GM18868 (cell line): Measurements from ENCODE around the gene OXSM.

Source experiments
- ATAC-seq: cut with Tn5 transposase; IDR thresholded peaks from one replicate; pipeline ENCODE4 v1.9.1; 2021; ENCODE audit warnings: mild to moderate bottlenecking, moderate library complexity; ENCODE audit not compliant: unreplicated experiment

Gene OXSM

DNA sequence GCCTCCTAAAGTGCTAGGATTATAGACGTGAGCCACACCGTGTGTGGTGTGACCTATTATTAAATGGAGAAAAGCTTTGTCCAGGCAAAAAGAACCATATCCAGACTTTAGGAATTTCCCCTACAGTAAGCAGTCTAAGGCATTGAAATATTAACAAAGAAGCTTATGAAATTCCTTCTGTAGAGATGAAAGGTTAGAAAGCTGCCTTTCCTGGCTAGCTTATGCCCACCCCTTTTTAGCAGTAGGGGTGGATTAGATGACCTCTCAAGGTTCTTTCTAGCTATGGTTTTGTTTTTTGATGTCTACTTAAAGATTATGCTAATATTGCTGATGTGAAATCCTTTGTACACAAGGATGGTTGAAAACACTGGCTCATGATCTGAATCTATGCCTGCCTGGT lies 13.9 kb downstream of the OXSM start:
- ATAC-seq: no peak

DNA sequence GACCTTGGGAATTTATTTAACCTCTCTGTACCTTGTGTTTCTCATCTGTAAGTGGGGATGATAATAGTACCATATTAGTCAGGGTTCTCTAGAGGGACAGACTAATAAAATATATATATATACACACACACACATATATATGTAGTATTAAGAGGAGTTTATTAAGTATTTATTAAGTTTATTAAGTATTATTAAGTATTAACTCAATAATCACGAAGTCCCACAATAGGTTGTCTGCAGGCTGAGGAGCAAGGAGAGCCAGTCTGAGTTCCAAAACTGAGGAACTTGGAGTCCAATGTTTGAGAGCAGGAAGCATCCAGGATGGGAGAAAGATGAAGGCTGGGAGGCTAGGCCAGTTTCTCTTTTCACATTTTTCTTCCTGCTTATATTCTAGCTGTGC lies 14.8 kb downstream of the OXSM start:
- no peak for ATAC-seq

DNA sequence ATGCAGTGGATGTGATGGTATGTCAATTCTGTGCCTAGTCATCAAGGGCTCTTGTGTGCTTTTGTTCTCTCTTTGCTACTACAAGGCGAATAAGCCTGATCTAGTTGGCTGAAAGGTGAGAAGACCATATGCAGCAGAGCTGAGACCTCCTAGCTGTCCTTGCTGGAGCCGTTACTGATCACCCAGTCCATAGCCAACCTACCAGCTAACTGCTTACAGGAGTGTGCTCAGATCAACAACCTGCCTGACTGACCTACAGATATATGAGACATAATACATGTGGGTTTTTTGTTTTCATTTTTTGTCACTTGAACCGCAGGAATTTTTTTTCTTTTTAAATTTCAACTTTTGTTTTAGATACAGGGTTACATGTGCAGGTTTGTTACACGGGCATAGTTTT lies 22.8 kb downstream of the OXSM start:
- no peak for ATAC-seq

DNA sequence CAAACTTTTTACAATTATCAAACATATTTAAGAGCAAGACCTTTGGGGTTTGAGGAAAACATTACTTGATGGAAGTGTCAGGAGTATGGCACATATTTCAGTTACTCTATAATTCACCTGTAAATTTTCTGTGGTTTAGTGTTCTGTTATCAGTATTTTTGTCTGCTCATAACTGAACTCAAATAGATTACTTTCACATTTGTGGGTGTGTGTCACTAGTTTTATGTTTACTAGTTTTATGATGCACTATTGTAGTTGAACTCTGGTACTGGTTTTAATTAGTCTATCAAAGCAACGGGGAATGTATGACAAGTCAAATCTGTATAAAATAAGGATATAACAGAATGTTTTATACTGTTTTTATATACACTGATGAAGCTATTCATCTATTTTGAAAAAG lies 27.2 kb downstream of the OXSM start:
- ATAC-seq: peak; percentile 71

DNA sequence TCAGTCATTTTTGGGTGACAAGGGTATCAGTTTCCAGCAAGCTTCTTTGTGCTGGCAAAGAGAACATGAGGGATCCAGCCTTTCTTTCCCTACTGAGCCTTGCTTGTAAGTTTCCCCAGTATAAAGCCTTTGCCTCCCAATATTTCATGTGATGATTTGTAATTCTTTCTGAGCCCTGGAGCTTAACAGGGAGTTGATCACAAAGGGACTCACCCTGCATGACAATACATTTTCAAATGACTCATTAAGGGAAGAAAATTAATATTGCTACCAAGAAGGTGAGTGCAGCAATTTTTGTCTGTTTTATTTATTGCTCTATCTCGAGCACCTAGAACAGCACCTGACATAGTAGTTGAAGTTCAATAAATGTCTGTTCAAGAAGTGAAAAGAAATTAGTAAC lies 27.7 kb downstream of the OXSM start:
- peak; percentile 32 for ATAC-seq

DNA sequence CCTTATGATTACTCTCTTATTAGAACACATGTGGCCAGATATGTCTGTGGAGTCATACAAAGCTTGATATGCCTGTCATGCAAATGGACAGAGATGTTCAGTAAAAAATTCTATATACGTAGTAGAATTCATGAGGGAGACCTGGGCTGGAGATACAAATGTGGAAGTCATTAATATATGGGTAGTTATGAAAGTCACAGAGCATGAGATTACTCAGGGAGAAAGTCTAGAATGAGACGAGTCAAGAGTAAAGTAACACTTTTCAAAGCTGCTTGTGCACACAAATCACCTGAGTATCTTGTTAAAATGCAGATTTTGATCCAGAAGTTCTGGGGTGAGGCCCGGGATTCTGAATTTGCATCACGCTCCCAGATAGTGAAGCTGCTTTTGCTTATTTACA lies 28.4 kb downstream of the OXSM start:
- peak; percentile 56 for ATAC-seq

DNA sequence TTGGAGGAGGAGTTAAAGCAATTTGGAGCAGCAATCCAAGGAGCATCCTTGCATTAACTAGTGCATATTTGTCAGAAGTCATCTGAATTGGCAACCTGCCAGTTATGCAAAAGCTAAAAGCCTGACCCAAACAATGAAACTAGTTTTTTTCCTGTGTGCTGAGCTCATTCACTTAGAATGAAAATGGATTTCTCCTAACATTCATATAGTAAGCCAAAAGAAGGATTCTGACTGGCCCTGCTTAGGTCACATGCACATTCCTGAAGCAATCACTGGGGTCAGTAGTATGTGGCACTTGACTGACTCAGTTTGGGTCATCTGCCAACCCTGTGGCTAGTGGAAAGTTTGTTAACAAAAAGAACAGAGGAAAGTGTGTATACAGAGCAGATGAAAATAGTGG lies 30.5 kb downstream of the OXSM start:
- no peak for ATAC-seq

DNA sequence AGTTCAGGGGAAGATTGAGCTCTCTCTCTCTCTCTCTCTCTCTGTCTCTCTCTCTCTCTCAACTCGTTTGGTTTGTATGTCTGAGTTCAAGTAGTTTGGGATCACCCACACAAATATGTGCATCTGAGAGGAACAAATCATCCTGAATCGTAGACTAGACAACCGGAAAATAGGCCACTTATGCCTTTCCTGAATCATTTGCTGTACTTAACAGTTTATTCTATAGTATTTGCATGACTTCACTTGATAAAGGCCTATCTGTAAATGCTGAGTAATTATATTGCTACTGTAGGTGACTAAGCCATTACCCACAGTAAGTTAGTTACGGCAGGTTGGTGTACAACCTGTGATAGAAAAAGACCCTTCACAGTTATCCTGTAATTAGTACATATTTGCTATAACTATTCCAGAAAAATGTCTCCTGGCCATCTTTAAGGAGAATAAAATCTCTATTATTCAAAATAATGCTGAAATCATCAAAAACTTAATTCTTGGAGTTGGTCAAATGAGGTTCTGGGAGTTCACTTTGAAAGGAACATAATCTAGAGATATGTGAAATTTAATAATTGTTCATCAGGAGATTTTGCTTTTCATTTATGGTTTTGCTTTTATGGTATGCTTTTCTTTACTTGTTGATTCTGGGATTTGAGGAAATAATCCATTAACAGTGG lies 31.1 kb downstream of the OXSM start:
- ATAC-seq: no peak

DNA sequence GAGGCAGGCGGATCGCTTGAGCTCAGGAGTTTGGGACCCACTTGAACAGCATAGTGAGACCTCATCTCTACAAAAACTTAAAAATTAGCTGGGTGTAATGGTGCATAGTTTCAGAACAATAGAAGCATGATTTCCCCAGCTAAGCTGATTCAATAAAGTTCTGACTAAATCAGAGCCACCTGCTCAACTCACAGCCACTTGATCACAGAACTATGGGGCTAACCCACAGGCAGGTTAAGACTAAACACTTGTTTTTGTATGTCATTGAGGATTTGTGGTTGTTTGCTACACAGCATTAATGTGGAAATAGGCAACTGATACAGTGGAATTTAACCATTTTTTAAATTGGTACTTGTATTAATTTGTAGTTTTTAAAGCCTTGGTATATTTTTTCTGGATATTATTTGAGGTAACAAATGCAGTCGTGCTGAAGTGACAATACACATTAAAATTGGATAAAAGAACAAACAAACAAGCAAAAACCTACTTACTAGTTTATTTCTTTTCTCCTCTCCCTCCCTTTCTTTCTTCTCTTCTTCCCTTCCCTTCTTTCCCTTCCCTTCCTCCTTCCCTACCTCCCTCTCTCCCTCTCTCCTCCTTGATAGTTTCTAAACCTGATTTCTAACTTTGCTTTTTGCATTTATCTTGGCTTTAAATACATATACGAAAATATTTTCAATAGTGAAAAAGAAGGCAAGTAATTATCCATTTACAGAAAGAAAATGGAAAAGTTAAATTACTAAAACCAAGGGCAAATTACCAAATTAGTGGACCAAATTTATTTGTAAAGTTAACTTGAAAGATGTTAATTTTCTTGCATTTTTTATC lies 32.1 kb downstream of the OXSM start:
- no peak for ATAC-seq

DNA sequence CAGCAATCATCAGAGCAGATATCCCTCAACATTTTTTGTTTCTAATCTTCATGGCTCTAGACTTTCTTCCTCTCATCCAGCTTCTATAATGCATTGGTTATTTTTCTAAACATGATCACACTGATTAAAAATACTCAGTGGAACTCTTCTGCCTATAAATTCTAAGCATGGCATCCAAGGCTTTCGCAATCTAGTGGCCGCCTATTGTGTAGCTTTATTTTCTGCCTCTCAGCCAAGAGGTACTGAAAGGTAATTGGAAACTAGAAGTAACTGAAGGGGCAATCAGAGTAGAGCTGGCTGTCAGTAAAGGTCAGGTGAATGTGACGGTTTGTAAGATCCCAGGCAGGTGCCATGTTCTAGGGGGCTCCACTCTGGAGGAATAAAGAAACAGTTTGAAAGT lies 33.4 kb downstream of the OXSM start:
- no peak for ATAC-seq

DNA sequence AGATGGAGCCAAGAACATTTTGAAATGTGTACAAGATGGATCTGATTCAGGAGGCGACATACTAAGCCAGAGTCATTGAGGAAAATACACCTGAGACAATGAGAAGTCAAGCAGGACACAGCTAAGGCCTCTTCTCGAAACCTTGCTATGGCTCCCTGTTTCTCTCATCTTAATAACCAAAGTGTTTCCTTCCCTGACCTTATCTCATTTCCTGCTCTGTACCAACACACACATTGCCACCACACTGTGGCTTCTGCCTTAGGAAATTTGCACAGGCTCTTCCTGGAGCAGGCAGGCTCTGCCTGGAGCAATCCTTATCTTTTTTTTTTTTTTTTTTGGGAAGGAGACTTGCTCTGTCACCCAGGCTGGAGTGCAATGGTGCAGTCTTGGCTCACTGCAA lies 36.6 kb downstream of the OXSM start:
- ATAC-seq: no peak

DNA sequence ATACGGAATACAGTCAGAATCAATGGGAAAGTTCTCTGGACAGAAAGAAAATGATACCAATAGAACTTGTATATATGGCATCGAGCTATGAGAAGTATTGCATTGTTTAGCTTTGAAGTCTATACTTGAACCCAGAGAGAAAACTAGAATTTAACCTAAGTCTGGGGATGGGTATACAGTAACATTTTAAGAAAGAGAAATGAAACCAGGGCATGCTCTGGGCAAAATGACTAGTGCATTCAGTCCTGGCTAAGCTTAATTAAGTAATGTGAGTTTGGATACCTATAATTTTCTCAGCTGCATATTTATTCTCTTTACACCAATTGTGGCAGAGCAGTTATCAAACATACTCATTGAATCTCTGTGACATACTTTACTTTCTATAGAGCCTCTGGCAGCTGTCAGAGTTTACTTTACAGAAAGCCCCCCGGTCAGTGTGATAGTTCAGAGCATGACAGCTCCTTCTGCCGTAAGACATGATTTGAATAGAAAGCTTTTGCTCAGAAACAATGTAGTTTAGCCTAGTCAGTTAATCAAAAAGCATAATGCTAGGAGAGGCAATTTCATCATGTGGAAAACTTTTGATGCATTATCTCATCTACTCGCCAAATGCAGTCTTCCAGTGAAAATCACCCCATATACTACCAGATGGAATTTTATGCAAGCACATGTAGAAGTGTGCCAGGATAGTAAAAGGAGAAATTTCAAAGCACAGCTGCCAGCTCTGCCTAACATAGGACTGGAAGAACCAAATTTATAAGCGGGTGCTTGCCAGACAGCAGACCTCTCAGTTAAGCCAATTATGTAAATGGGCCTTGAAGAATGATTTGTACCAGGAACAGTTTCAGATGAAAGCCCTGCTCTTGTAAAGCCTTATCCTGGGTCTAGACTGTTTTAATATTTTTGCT lies 40.7 kb downstream of the OXSM start:
- ATAC-seq: no peak

DNA sequence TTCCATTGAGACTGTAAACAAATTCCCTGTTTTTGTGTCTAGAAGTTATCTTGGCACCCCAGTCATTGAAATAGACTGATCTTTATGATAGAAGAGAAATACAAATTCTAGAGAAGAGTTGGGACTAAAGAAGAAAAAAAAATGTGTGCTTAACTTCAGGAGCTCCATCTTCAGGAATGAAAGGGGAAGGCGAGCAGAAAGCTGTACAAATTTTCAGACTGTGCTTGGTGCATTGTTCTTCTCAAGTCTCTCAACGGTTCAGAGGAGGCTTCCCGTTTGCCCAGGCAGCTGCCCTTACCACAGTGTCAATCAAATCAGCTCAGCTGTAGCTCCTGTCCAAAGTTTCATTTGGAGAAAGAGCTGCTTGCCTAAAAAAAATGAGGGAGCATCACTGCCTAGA lies 41.7 kb downstream of the OXSM start:
- ATAC-seq: peak; percentile 50

DNA sequence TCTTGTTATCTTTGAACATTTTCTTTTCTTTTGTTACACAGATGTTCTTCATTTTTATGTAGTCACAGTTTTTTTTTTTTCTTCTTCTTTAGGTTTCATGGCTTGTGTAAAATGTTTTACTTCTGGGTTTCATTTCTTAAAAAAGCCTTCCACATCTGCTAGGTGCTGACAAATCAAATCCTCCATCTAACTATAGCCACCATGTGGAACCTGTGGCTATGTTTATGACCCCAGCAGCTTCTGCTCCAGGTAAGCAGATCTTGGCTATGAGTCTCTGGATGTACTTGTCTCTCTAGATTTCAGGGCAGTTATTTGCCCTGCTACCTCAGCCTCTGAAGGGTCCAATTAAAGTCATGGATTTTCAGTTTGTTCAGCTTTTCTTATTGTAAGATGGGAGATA lies 44.5 kb downstream of the OXSM start:
- ATAC-seq: peak; percentile 78

DNA sequence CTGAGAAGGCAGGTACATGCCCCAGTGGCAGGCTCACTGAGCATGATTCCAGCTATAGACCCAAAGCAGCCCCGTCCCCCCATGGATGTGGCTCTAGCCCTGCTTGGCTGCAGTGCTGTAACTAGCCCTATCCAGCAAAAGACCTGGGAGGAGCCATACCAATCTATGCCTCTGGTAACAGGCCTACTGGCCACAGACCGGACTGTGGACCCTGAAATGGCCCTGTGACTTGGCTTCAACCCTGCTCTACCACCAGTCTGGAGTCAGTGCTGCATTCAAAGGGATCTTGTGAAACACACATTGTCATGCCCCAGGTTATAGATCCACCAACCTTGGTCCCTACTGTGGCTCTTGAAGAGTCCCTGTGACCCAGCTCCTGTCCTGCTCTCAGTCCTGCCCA lies 46.7 kb downstream of the OXSM start:
- ATAC-seq: no peak

DNA sequence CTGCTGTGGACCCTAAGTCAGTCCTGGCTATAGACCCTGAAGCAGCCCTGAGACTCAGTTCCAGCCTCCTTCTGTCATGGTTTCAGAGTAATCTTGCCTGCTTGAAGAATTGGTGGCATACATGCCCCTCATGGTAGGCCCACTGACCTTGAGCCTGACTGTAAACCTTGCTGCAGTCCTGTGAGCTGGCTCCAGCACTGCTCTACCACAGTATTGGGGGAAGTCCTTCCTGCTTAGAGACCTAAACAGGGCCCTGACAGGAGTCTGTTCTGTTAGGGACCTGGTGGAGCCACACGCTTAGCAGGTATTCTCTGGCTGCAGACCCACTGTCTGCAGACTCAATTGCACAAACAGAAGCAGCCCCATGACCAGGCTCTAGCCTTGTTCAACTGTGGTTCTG lies 47.1 kb downstream of the OXSM start:
- ATAC-seq: no peak

DNA sequence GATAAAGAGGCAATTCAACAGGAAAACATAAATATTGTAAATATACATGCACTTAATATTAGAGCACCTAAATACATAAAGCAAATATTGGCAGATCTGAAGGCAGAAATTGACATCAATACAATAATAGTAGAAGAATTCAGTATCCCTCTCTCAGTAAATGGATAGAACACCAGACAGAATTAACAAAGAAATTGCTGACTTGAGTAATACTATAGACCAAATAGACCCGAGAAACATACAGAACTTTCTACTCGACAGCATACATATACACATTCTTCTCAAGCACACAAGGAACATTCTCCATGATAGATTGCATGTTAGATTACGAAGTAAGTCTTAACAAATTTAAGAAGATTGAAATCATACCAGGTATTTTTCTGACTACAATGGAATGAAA lies 50.2 kb downstream of the OXSM start:
- no peak for ATAC-seq

DNA sequence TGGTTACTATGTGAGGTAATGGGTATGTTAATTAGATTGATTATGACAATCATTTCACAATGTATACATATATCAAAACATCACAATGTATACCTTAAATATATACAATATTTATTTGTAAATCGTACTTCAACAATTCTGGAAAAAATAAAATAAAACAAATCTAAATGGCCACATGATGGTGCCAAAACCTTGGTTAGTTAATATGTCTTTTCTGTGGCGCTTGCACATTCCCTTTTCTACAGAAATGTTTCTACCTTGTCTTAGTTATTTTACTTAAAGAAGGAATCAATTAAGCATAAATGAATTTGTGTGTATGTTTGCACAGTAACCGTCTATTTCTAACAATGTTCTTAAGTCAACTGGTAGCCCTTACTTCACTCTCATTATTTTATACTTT lies 53.4 kb downstream of the OXSM start:
- ATAC-seq: no peak
